GM18505 (cell line): Measurements from ENCODE around the gene USP34.

Experiments
- ATAC-seq: cut with Tn5 transposase; IDR thresholded peaks from one replicate; pipeline ENCODE4 v1.9.1; 2021; ENCODE audit not compliant: unreplicated experiment
- POLR2A ChIP-seq: IDR thresholded peaks from 4 replicates; pipeline ENCODE4 v1.6.1; 2011; ENCODE audit warnings: borderline replicate concordance; ENCODE audit not compliant: insufficient read depth, insufficient read length; ENCODE audit errors: extremely low read depth

USP34 gene

GRCh38 chr2:61193670-61194561 is 277.0 kb downstream of the USP34 start:
- no peak for ATAC-seq

GRCh38 chr2:61187085-61187484 is 283.8 kb downstream of the USP34 start:
- ATAC-seq: no peak
- no peak for TF ChIP-seq POLR2A

More at GRCh38 chr2:61193670-61194561, 277.0 kb downstream of the USP34 start:
- no peak for TF ChIP-seq POLR2A

GRCh38 chr2:61185231-61185728 is 285.6 kb downstream of the USP34 start:
- ATAC-seq: no peak
- no peak for TF ChIP-seq POLR2A

GRCh38 chr2:61184263-61184662 is 286.6 kb downstream of the USP34 start:
- no peak for TF ChIP-seq POLR2A
- no peak for ATAC-seq

- no peak for ATAC-seq
- TF ChIP-seq POLR2A: no peak
Measured at GRCh38 chr2:61183795-61184194, 287.1 kb downstream of the USP34 start.

GRCh38 chr2:61182059-61182383 is 288.9 kb downstream of the USP34 start:
- ATAC-seq: no peak
- TF ChIP-seq POLR2A: no peak

- no peak for TF ChIP-seq POLR2A
- ATAC-seq: no peak
Measured at GRCh38 chr2:61181382-61182058, 289.4 kb downstream of the USP34 start.

GRCh38 chr2:61180686-61181085 is 290.2 kb downstream of the USP34 start:
- no peak for ATAC-seq
- TF ChIP-seq POLR2A: no peak

GRCh38 chr2:61179701-61180639 is 290.9 kb downstream of the USP34 start:
- ATAC-seq: no peak
- no peak for TF ChIP-seq POLR2A

- ATAC-seq: no peak
Measured at GRCh38 chr2:61178603-61179545, 292.0 kb downstream of the USP34 start.

GRCh38 chr2:61177727-61178549 is 292.9 kb downstream of the USP34 start:
- peak; percentile 6 for ATAC-seq
- TF ChIP-seq POLR2A: no peak

More at GRCh38 chr2:61178603-61179545, 292.0 kb downstream of the USP34 start:
- no peak for TF ChIP-seq POLR2A

GRCh38 chr2:61176755-61177726 is 293.8 kb downstream of the USP34 start:
- peak; percentile 75 for ATAC-seq
- peak; percentile 97 for TF ChIP-seq POLR2A
